GM06990 (cell line): ENCODE measurements around the gene MARK3.

Experiments
- DNase-seq: peaks from one replicate; pipeline ENCODE4 v3.0.0-alpha.2; 2011; ENCODE audit not compliant: insufficient read length; ENCODE audit errors: extremely low read depth
- H3K27me3 ChIP-seq: replicated peaks from 2 replicates; pipeline ENCODE4 v1.6.0; 2011; ENCODE audit warnings: low read length; ENCODE audit not compliant: control insufficient read depth, insufficient read depth
- H3K36me3 ChIP-seq: 2 replicates; pipeline ENCODE4 v1.5.1; 2011; ENCODE audit warnings: low read length; ENCODE audit not compliant: control insufficient read depth, insufficient read depth
- H3K4me3 ChIP-seq: replicated peaks from 2 replicates; pipeline ENCODE4 v1.5.1; 2011; ENCODE audit warnings: low read depth, mild to moderate bottlenecking, control low read depth, low read length
- CTCF ChIP-seq: IDR thresholded peaks from 2 replicates; pipeline ENCODE4 v1.5.1; 2011; ENCODE audit warnings: low read length, control low read depth, mild to moderate bottlenecking, inconsistent platforms; ENCODE audit not compliant: insufficient read depth, poor library complexity, severe bottlenecking

Gene MARK3

GRCh38 chr14:103488960-103489359, 103.7 kb downstream of the MARK3 start:
- DNase-seq, result no peak
- Histone ChIP-seq H3K36me3 (peaks cover 10% of the 10 kb centered on the region), H3K27me3 (no peaks in the 10 kb centered on the region), H3K4me3 (no peak overlapping the region)
- no peak for TF ChIP-seq CTCF

GRCh38 chr14:103489621-103490020, 104.4 kb downstream of the MARK3 start:
- Histone ChIP-seq H3K27me3 (no peaks in the 10 kb centered on the region), H3K36me3 (peaks cover 10% of the 10 kb centered on the region), H3K4me3 (no peak overlapping the region)
- no peak for TF ChIP-seq CTCF
- DNase-seq, result no peak

- Histone ChIP-seq H3K36me3 (peaks cover 13% of the 10 kb centered on the region), H3K4me3 (no peak overlapping the region), H3K27me3 (no peaks in the 10 kb centered on the region)
- TF ChIP-seq CTCF, result no peak
- no peak for DNase-seq
These were observed 106.5 kb downstream of the MARK3 start for GRCh38 chr14:103491691-103492090.

GRCh38 chr14:103492156-103492925, 107.1 kb downstream of the MARK3 start:
- no peak for TF ChIP-seq CTCF
- Histone ChIP-seq H3K36me3 (peaks cover 13% of the 10 kb centered on the region), H3K4me3 (no peak overlapping the region), H3K27me3 (no peaks in the 10 kb centered on the region)
- no peak for DNase-seq

GRCh38 chr14:103495854-103496253, 110.6 kb downstream of the MARK3 start:
- no peak overlapping the region for H3K4me3 ChIP-seq

More at GRCh38 chr14:103495854-103496253, 110.6 kb downstream of the MARK3 start:
- no peaks in the 10 kb centered on the region for H3K27me3 ChIP-seq
- H3K36me3 ChIP-seq, result peaks cover 10% of the 10 kb centered on the region
- TF ChIP-seq CTCF, result no peak
- no peak for DNase-seq
